ENCODE results near the gene CTNNA3.

The CTNNA3 gene

GRCh38 chr10:66329147-66329546 is 1366.8 kb downstream of the CTNNA3 start:
- no peak for DNase-seq

GRCh38 chr10:66326876-66327275 is 1369.1 kb downstream of the CTNNA3 start:
- no peak for DNase-seq

- no peak for DNase-seq
Measured at GRCh38 chr10:66322777-66323176, 1373.2 kb downstream of the CTNNA3 start.

GRCh38 chr10:66321723-66322665 is 1374.0 kb downstream of the CTNNA3 start:
- DNase-seq: no peak

- DNase-seq: no peak
Measured at GRCh38 chr10:66318761-66319160, 1377.2 kb downstream of the CTNNA3 start.

GRCh38 chr10:66307826-66308225 is 1388.2 kb downstream of the CTNNA3 start:
- DNase-seq: no peak

GRCh38 chr10:66301078-66301477 is 1394.9 kb downstream of the CTNNA3 start:
- no peak for DNase-seq

- no peak for DNase-seq
Measured at GRCh38 chr10:66295602-66296001, 1400.4 kb downstream of the CTNNA3 start.

- DNase-seq: no peak
Measured at GRCh38 chr10:66294538-66294937, 1401.5 kb downstream of the CTNNA3 start.

GRCh38 chr10:66292922-66293321 is 1403.1 kb downstream of the CTNNA3 start:
- DNase-seq: no peak

GRCh38 chr10:66292456-66292855 is 1403.5 kb downstream of the CTNNA3 start:
- DNase-seq: no peak

- no peak for DNase-seq
Measured at GRCh38 chr10:66291133-66291532, 1404.9 kb downstream of the CTNNA3 start.

- no peak for DNase-seq
Measured at GRCh38 chr10:66284621-66285020, 1411.4 kb downstream of the CTNNA3 start.

- DNase-seq: no peak
Measured at GRCh38 chr10:66283874-66284464, 1412.0 kb downstream of the CTNNA3 start.

GRCh38 chr10:66283064-66283463 is 1412.9 kb downstream of the CTNNA3 start:
- no peak for DNase-seq

GRCh38 chr10:66281327-66281726 is 1414.7 kb downstream of the CTNNA3 start:
- DNase-seq: no peak

- no peak for DNase-seq
Measured at GRCh38 chr10:66277481-66277880, 1418.5 kb downstream of the CTNNA3 start.

- no peak for DNase-seq
Measured at GRCh38 chr10:66273966-66274519, 1422.0 kb downstream of the CTNNA3 start.

- no peak for DNase-seq
Measured at GRCh38 chr10:66265398-66265797, 1430.6 kb downstream of the CTNNA3 start.

- no peak for DNase-seq
Measured at GRCh38 chr10:66259836-66260235, 1436.2 kb downstream of the CTNNA3 start.

- no peak for DNase-seq
Measured at GRCh38 chr10:66258693-66259092, 1437.3 kb downstream of the CTNNA3 start.

GRCh38 chr10:66257801-66258200 is 1438.2 kb downstream of the CTNNA3 start:
- DNase-seq: no peak

GRCh38 chr10:66252986-66253385 is 1443.0 kb downstream of the CTNNA3 start:
- DNase-seq: no peak

- DNase-seq: no peak
Measured at GRCh38 chr10:66246177-66246576, 1449.8 kb downstream of the CTNNA3 start.
